OCI-LY3 (cell line): ENCODE data around the gene SEC23B.

Experiments used
- EZH2phosphoT487 ChIP-seq: fragments of 200-600 bp; shearing (Covaris generic); IDR thresholded peaks from 2 replicates; pipeline ENCODE4 v1.6.1; 2018; ENCODE audit warnings: antibody characterized with exemption, mixed run types, low read depth
- TF ChIP-seq, protein P1 (sequence below): fragments of 200-600, 300-600 bp; sonication (generic); IDR thresholded peaks from 2 replicates; pipeline ENCODE4 v1.5.1; 2014; ENCODE audit warnings: antibody characterized with exemption, low read length, low read depth

DNA sequence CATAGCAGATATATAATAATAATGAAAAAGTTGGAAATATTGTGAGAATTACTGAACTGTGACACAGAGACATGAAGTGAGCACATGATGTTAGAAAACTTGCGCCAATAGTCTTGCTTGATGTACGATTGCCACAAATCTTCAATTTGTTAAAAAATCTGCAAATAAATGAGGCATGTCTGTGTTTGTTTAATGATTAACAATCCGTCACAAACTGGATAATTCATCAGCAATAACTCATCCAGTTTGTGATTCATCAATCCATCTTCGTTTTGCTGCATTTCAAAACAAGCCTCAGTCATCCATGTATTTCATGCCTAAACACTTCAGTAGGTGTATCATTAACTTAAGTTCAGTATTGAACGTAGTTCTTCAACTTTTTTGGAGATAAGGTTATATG, 34.0 kb downstream of the SEC23B start:
- TF ChIP-seq, protein P1, sequence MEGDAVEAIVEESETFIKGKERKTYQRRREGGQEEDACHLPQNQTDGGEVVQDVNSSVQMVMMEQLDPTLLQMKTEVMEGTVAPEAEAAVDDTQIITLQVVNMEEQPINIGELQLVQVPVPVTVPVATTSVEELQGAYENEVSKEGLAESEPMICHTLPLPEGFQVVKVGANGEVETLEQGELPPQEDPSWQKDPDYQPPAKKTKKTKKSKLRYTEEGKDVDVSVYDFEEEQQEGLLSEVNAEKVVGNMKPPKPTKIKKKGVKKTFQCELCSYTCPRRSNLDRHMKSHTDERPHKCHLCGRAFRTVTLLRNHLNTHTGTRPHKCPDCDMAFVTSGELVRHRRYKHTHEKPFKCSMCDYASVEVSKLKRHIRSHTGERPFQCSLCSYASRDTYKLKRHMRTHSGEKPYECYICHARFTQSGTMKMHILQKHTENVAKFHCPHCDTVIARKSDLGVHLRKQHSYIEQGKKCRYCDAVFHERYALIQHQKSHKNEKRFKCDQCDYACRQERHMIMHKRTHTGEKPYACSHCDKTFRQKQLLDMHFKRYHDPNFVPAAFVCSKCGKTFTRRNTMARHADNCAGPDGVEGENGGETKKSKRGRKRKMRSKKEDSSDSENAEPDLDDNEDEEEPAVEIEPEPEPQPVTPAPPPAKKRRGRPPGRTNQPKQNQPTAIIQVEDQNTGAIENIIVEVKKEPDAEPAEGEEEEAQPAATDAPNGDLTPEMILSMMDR, result no peak
- no peak for TF ChIP-seq EZH2phosphoT487
